ENCODE results near the gene PTGFRN.

The PTGFRN gene

DNA sequence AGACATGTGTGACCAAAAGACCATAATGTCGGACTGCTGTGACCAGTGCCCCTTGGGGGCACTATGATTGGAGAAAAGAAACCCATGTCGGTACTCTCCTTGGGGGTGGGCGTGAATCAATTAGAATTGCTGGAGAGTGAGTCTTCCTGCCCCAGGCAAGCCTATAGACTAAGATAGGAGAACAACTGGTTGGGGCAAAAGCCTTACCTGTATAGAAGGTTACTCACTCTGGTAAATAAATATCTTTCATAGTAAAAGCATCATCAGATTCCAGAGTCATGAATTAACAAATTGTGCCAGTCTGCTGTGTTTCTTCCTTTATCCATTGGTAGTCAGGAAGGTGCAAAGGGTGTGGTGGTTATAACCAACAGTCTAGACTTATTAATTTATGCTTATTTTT, 2.9 kb upstream of the PTGFRN start:
- no peak overlapping the region for H3K4me3 Mint-ChIP-seq
- no peaks in the 10 kb centered on the region for H3K9me3 Mint-ChIP-seq
- H3K27me3 Mint-ChIP-seq = peaks cover 18% of the 10 kb centered on the region
- DNase-seq = no peak
- H3K4me1 Mint-ChIP-seq = peaks cover 9% of the 10 kb centered on the region
- H3K27ac Mint-ChIP-seq = no peak overlapping the region
- no peak for ATAC-seq

DNA sequence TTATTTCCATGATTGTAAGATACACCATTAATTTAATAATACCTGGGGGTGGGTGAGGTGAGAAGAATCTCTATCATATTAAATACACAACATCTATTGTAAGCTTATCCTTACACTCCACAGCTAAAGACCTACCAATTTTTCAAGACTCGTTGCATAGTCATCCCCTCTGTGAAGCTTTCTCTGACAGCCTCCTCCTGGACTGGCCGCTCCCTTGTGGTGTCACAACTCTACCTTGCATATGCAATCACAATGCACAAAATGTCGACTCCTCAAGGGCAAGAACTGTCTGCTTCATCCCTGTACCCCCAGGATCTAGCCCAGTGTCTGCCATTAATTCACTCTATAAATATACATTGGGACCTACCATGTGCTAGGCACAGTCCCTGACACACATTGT, 2.4 kb upstream of the PTGFRN start:
- no peak for DNase-seq
- Mint-ChIP-seq H3K9me3 (no peaks in the 10 kb centered on the region), H3K4me1 (peaks cover 9% of the 10 kb centered on the region), H3K27ac (no peak overlapping the region), H3K27me3 (peaks cover 13% of the 10 kb centered on the region), H3K4me3 (no peak overlapping the region)
- ATAC-seq = no peak

GRCh38 chr1:116908266-116908665, 1.4 kb upstream of the PTGFRN start:
- Mint-ChIP-seq H3K4me1 (peaks cover 9% of the 10 kb centered on the region), H3K27ac (no peak overlapping the region), H3K27me3 (peaks cover 7% of the 10 kb centered on the region), H3K4me3 (no peak overlapping the region), H3K9me3 (no peaks in the 10 kb centered on the region)
- ATAC-seq (no peak), DNase-seq (no peak)

DNA sequence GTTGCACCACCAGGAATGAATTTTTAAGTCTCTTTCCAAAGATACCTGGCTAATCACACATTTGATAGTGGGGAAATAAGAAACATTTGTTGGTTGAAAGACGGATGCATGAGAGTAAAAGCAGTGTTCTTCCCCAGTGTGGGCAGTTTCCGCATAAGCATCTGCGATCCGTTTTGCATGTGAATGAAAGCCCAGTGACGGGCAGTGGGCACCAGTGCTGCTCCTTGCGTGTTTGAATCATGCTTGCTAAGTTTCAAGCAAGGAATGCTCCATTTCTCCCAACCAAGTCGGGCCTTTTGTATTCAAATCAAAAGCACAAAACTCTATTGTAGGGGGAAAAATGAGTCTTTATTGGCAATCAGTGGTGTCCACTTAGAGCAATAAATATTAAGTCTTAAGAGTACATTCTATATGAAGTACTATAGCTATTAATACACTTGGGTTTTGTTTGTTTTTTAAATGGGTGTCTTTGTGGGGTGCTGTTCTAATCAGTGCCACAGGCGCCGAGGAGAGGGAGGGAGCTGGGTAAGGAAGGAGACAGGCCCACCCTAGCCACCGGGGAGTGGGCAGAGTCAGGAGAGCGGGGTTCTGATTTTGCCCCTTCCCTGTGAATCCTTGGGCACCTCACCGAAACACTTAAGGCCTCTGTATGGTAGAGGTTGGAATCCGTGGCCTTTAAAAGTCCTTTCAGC, 750 bp upstream of the PTGFRN start:
- ATAC-seq (no peak), DNase-seq (no peak)
- Mint-ChIP-seq H3K4me1 (peaks cover 9% of the 10 kb centered on the region), H3K27me3 (peaks cover 7% of the 10 kb centered on the region), H3K9me3 (no peaks in the 10 kb centered on the region), H3K27ac (peak overlapping the region; percentile 72 to 79), H3K4me3 (peak overlapping the region; percentile 81 to 86)

- Mint-ChIP-seq H3K4me1 (peaks cover 18% of the 10 kb centered on the region), H3K27me3 (peaks cover 7% of the 10 kb centered on the region), H3K27ac (no peak overlapping the region), H3K9me3 (no peaks in the 10 kb centered on the region), H3K4me3 (no peak overlapping the region)
- ATAC-seq = peak; percentile 78
- DNase-seq = peak; percentile 53 to 61
Observed at GRCh38 chr1:116910379-116911187, 867 bp downstream of the PTGFRN start.

GRCh38 chr1:116911188-116911553, 1.5 kb downstream of the PTGFRN start:
- Mint-ChIP-seq H3K27me3 (peaks cover 7% of the 10 kb centered on the region), H3K9me3 (no peaks in the 10 kb centered on the region), H3K4me3 (no peak overlapping the region), H3K27ac (no peak overlapping the region), H3K4me1 (peaks cover 18% of the 10 kb centered on the region)
- ATAC-seq = peak; percentile 48
- no peak for DNase-seq

GRCh38 chr1:116911779-116912469, 2.2 kb downstream of the PTGFRN start:
- peaks cover 7% of the 10 kb centered on the region for H3K27me3 Mint-ChIP-seq
- no peak overlapping the region for H3K4me3 Mint-ChIP-seq
- no peaks in the 10 kb centered on the region for H3K9me3 Mint-ChIP-seq
- ATAC-seq (no peak), DNase-seq (no peak)
- no peak overlapping the region for H3K27ac Mint-ChIP-seq
- peaks cover 18% of the 10 kb centered on the region for H3K4me1 Mint-ChIP-seq

DNA sequence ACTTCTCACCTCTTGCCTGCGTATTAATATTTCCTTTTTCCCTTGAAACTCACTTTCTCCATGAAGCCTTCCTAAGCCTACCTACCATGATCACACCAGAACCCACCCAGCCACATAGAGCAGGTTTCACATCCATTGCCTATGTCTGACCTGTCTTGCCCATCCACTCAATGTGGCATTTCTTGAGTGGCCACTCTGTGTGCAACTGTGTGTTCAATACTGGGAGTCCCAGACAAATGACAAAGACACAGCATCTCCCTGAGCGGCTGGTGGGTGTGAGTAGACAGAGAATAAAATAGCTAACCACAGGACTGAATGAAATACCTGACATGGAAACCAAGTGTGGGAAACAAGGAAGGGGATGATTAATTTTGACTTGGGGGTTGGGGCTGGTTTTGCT, 3.1 kb downstream of the PTGFRN start:
- Mint-ChIP-seq H3K27ac (no peak overlapping the region), H3K9me3 (no peaks in the 10 kb centered on the region), H3K27me3 (peaks cover 7% of the 10 kb centered on the region), H3K4me3 (no peak overlapping the region), H3K4me1 (peaks cover 18% of the 10 kb centered on the region)
- DNase-seq (no peak), ATAC-seq (no peak)

GRCh38 chr1:116913941-116914340, 4.2 kb downstream of the PTGFRN start:
- DNase-seq = no peak
- peaks cover 17% of the 10 kb centered on the region for H3K4me1 Mint-ChIP-seq
- H3K27ac Mint-ChIP-seq = no peak overlapping the region
- ATAC-seq = no peak
- H3K9me3 Mint-ChIP-seq = no peaks in the 10 kb centered on the region
- H3K27me3 Mint-ChIP-seq = peaks cover 7% of the 10 kb centered on the region
- H3K4me3 Mint-ChIP-seq = no peak overlapping the region

- no peak for ATAC-seq
- H3K27me3 Mint-ChIP-seq = peaks cover under 1% of the 10 kb centered on the region
- H3K27ac Mint-ChIP-seq = no peak overlapping the region
- H3K9me3 Mint-ChIP-seq = no peaks in the 10 kb centered on the region
- peak overlapping the region in 1 of 2 donors; percentile 40 for H3K4me3 Mint-ChIP-seq
- no peak for DNase-seq
- peaks cover 11% of the 10 kb centered on the region for H3K4me1 Mint-ChIP-seq
Observed at GRCh38 chr1:116914667-116915066, 5.0 kb downstream of the PTGFRN start.

DNA sequence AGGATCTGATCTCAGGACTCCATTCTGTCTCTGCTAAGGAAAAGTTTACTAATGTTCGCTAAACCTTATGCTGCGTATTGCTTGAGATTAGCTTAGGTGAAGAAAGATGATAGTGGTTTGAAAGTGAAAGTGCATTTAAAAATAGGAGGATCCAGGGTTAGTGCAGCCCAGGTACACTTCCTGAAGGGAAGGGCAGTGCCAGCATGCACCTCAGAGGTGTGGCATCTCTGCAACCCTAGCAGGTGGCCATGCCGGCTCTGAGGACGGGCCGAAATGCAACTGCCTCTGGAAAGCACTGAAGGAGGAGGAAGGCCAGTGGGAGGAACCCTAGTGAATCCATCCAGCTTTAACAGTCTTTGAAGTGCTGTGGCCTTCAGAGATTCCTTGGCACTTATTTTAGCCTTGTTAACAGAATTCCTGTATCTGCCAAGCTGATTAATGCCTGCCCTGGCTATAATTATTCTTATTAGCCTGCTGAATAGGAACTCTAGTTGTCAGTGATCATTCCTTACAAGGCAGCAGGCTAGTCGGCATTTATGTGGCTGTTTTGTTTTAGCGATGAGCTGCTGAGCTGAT, 5.5 kb downstream of the PTGFRN start:
- DNase-seq = no peak
- Mint-ChIP-seq H3K27ac (no peak overlapping the region), H3K27me3 (no peaks in the 10 kb centered on the region), H3K9me3 (no peaks in the 10 kb centered on the region), H3K4me3 (peak overlapping the region; percentile 36 to 40), H3K4me1 (peaks cover 16% of the 10 kb centered on the region)
- ATAC-seq = no peak

GRCh38 chr1:116916002-116916401, 6.3 kb downstream of the PTGFRN start:
- Mint-ChIP-seq H3K9me3 (no peaks in the 10 kb centered on the region), H3K27ac (no peak overlapping the region), H3K4me1 (peaks cover 17% of the 10 kb centered on the region), H3K27me3 (no peaks in the 10 kb centered on the region), H3K4me3 (no peak overlapping the region)
- DNase-seq (no peak), ATAC-seq (no peak)

DNA sequence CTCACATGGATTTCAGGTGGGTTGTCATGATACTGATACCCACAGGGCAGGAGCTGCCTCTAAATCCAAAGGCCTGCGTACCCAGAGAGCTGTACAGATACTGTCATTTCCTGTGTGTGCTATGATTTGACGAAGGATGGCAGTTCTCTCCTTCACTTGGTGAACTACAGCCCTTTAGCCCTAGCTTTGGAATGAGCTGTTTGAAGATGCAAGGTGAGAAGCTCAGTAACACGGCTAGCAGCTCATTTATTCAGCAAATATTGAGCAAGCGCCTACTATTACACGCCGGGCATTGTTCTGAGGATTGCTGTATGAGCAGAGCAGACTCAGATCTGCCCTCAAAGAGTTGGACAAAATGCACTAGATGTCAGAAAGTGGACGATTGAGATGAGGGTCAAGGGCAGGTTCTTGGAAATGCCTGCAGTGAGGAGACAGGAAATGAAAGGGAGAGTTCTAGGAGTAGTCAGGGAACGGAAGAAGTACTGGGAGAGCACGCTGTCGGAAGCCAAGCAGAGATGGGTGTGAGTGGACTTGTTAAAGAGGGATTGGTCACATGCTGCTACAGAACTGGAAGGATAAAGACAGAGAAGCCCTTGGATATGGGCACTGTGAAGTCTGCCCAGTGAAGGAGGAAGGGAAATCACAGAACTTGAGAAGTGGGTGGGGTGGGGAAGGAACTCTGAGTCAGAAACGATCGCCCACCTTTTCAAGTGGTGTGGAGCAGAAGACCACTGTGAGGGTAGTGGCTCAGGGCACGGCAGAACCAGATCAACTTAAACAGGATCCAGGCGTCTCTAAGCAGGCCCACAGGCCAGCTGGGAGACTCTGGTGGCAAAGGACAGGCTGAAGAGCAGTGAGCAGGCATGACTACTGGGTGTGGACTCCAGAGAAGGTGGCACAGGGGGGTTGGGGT, 7.1 kb downstream of the PTGFRN start:
- ATAC-seq (no peak), DNase-seq (no peak)
- H3K27me3 Mint-ChIP-seq = no peaks in the 10 kb centered on the region
- no peak overlapping the region for H3K4me3 Mint-ChIP-seq
- H3K27ac Mint-ChIP-seq = no peak overlapping the region
- no peaks in the 10 kb centered on the region for H3K9me3 Mint-ChIP-seq
- H3K4me1 Mint-ChIP-seq = peaks cover 17% of the 10 kb centered on the region

GRCh38 chr1:116918714-116919357, 9.1 kb downstream of the PTGFRN start:
- Mint-ChIP-seq H3K4me3 (no peak overlapping the region), H3K27ac (no peak overlapping the region), H3K4me1 (peaks cover 17% of the 10 kb centered on the region), H3K9me3 (no peaks in the 10 kb centered on the region), H3K27me3 (no peaks in the 10 kb centered on the region)
- DNase-seq (no peak), ATAC-seq (no peak)
